ENCODE measurements around the gene KLF7.

Gene KLF7

GRCh38 chr2:207072571-207072970 is 93.2 kb downstream of the KLF7 start:
- in situ Hi-C loops (cut with HindIII; ENCODE audit: low pct_unique_long_range_greater_than_20kb, low sequenced_read_pairs), result no loop called here
- TF ChIP-seq JUND (IDR thresholded peaks at IDR 0.05; ENCODE audit: low read depth), result no peak
- no peak for DNase-seq (ENCODE audit: low read depth in 1 of 2, low spot score in 1 of 2)

- DNase-seq (ENCODE audit: low read depth in 1 of 2, low spot score in 1 of 2), result no peak
- in situ Hi-C loops (cut with HindIII; ENCODE audit: low pct_unique_long_range_greater_than_20kb, low sequenced_read_pairs), result no loop called here
- no peak for TF ChIP-seq JUND (IDR thresholded peaks at IDR 0.05; ENCODE audit: low read depth)
Observed at GRCh38 chr2:207071820-207072219, 93.9 kb downstream of the KLF7 start.

GRCh38 chr2:207067473-207067872 is 98.3 kb downstream of the KLF7 start:
- in situ Hi-C loops (cut with HindIII; ENCODE audit: low pct_unique_long_range_greater_than_20kb, low sequenced_read_pairs), result no loop called here
- no peak for DNase-seq (ENCODE audit: low read depth in 1 of 2, low spot score in 1 of 2)
- TF ChIP-seq JUND (IDR thresholded peaks at IDR 0.05; ENCODE audit: low read depth), result no peak

GRCh38 chr2:207066791-207067460 is 98.8 kb downstream of the KLF7 start:
- DNase-seq (ENCODE audit: low read depth in 1 of 2, low spot score in 1 of 2), result no peak
- in situ Hi-C loops (cut with HindIII; ENCODE audit: low pct_unique_long_range_greater_than_20kb, low sequenced_read_pairs), result no loop called here
- TF ChIP-seq JUND (IDR thresholded peaks at IDR 0.05; ENCODE audit: low read depth), result no peak

- no peak for DNase-seq (ENCODE audit: low read depth in 1 of 2, low spot score in 1 of 2)
- in situ Hi-C loops (cut with HindIII; ENCODE audit: low pct_unique_long_range_greater_than_20kb, low sequenced_read_pairs), result no loop called here
- no peak for TF ChIP-seq JUND (IDR thresholded peaks at IDR 0.05; ENCODE audit: low read depth)
Observed at GRCh38 chr2:207066166-207066565, 99.6 kb downstream of the KLF7 start.

- TF ChIP-seq JUND (IDR thresholded peaks at IDR 0.05; ENCODE audit: low read depth), result no peak
- DNase-seq (ENCODE audit: low read depth in 1 of 2, low spot score in 1 of 2), result no peak
- in situ Hi-C loops (cut with HindIII; ENCODE audit: low pct_unique_long_range_greater_than_20kb, low sequenced_read_pairs), result no loop called here
Observed at GRCh38 chr2:207064128-207064690, 101.5 kb downstream of the KLF7 start.

GRCh38 chr2:207061181-207061580 is 104.6 kb downstream of the KLF7 start:
- TF ChIP-seq JUND (IDR thresholded peaks at IDR 0.05; ENCODE audit: low read depth), result no peak
- in situ Hi-C loops (cut with HindIII; ENCODE audit: low pct_unique_long_range_greater_than_20kb, low sequenced_read_pairs), result no loop called here
- no peak for DNase-seq (ENCODE audit: low read depth in 1 of 2, low spot score in 1 of 2)

GRCh38 chr2:207055257-207055656 is 110.5 kb downstream of the KLF7 start:
- no peak for DNase-seq (ENCODE audit: low read depth in 1 of 2, low spot score in 1 of 2)
- in situ Hi-C loops (cut with HindIII; ENCODE audit: low pct_unique_long_range_greater_than_20kb, low sequenced_read_pairs), result no loop called here
- no peak for TF ChIP-seq JUND (IDR thresholded peaks at IDR 0.05; ENCODE audit: low read depth)

GRCh38 chr2:207054521-207054920 is 111.2 kb downstream of the KLF7 start:
- no peak for TF ChIP-seq JUND (IDR thresholded peaks at IDR 0.05; ENCODE audit: low read depth)
- no peak for DNase-seq (ENCODE audit: low read depth in 1 of 2, low spot score in 1 of 2)
- in situ Hi-C loops (cut with HindIII; ENCODE audit: low pct_unique_long_range_greater_than_20kb, low sequenced_read_pairs), result no loop called here

- in situ Hi-C loops (cut with HindIII; ENCODE audit: low pct_unique_long_range_greater_than_20kb, low sequenced_read_pairs), result no loop called here
- TF ChIP-seq JUND (IDR thresholded peaks at IDR 0.05; ENCODE audit: low read depth), result no peak
- DNase-seq (ENCODE audit: low read depth in 1 of 2, low spot score in 1 of 2), result no peak
Observed at GRCh38 chr2:207051385-207051965, 114.3 kb downstream of the KLF7 start.

- TF ChIP-seq JUND (IDR thresholded peaks at IDR 0.05; ENCODE audit: low read depth), result no peak
- no peak for DNase-seq (ENCODE audit: low read depth in 1 of 2, low spot score in 1 of 2)
- in situ Hi-C loops (cut with HindIII; ENCODE audit: low pct_unique_long_range_greater_than_20kb, low sequenced_read_pairs), result no loop called here
Observed at GRCh38 chr2:207049122-207049521, 116.6 kb downstream of the KLF7 start.

- DNase-seq (ENCODE audit: low read depth in 1 of 2, low spot score in 1 of 2), result no peak
- TF ChIP-seq JUND (IDR thresholded peaks at IDR 0.05; ENCODE audit: low read depth), result no peak
- in situ Hi-C loops (cut with HindIII; ENCODE audit: low pct_unique_long_range_greater_than_20kb, low sequenced_read_pairs), result no loop called here
Observed at GRCh38 chr2:207048416-207048815, 117.3 kb downstream of the KLF7 start.

GRCh38 chr2:207046724-207047123 is 119.0 kb downstream of the KLF7 start:
- in situ Hi-C loops (cut with HindIII; ENCODE audit: low pct_unique_long_range_greater_than_20kb, low sequenced_read_pairs), result no loop called here
- no peak for TF ChIP-seq JUND (IDR thresholded peaks at IDR 0.05; ENCODE audit: low read depth)
- DNase-seq (ENCODE audit: low read depth in 1 of 2, low spot score in 1 of 2), result peak in 1 of 2 experiments; percentile 30
